IMR-90 (cell line): Measurements from ENCODE around the gene SERPINB10.

Experiments used
- BHLHE40 ChIP-seq: fragments of 150-350 bp; IDR thresholded peaks from 2 replicates; pipeline ENCODE4 v1.6.1; 2016; ENCODE audit warnings: mild to moderate bottlenecking, low read depth, low read length
- CEBPB ChIP-seq: IDR thresholded peaks from 2 replicates; pipeline ENCODE4 v1.6.1; 2012; ENCODE audit warnings: low read depth, low read length, improper control_type of control experiment
- ELK1 ChIP-seq: fragments of 150-350 bp; IDR thresholded peaks from 2 replicates; pipeline ENCODE4 v1.6.1; 2016; ENCODE audit warnings: low read depth, mild to moderate bottlenecking, low read length, moderate library complexity, borderline replicate concordance
- FOS ChIP-seq: fragments of 150-350 bp; IDR thresholded peaks from 2 replicates; pipeline ENCODE4 v1.6.1; 2016; ENCODE audit warnings: low read depth, low read length
- MAFK ChIP-seq: IDR thresholded peaks from 2 replicates; pipeline ENCODE4 v1.6.1; 2012; ENCODE audit warnings: low read depth, low read length, improper control_type of control experiment
- MXI1 ChIP-seq: IDR thresholded peaks from 2 replicates; pipeline ENCODE4 v1.6.1; 2012; ENCODE audit warnings: low read depth, mild to moderate bottlenecking, low read length, moderate library complexity, borderline replicate concordance
- POLR2A ChIP-seq: IDR thresholded peaks from 2 replicates; pipeline ENCODE4 v1.6.1; 2012; ENCODE audit warnings: mild to moderate bottlenecking, low read depth, low read length
- RAD21 ChIP-seq: IDR thresholded peaks from 2 replicates; pipeline ENCODE4 v1.6.1; 2012; ENCODE audit warnings: low read length, improper control_type of control experiment
- RCOR1 ChIP-seq: IDR thresholded peaks from 2 replicates; pipeline ENCODE4 v1.6.1; 2012; ENCODE audit warnings: mild to moderate bottlenecking, low read length, improper control_type of control experiment; ENCODE audit not compliant: insufficient replicate concordance
- RFX5 ChIP-seq: IDR thresholded peaks from 2 replicates; pipeline ENCODE4 v1.8.0; 2012; ENCODE audit warnings: low read depth, mild to moderate bottlenecking, low read length, moderate library complexity
- SMC3 ChIP-seq: fragments of 150-350 bp; IDR thresholded peaks from 2 replicates; pipeline ENCODE4 v1.6.1; 2016; ENCODE audit warnings: low read depth, mild to moderate bottlenecking, antibody characterized with exemption, low read length, moderate library complexity
- USF2 ChIP-seq: fragments of 150-350 bp; IDR thresholded peaks from 2 replicates; pipeline ENCODE4 v1.6.1; 2017; ENCODE audit warnings: mild to moderate bottlenecking, antibody characterized with exemption, low read length, low read depth
- TF ChIP-seq, protein P1 (sequence below): conservative IDR thresholded peaks from 2 replicates; pipeline ENCODE4 v1.5.1; 2012; ENCODE audit warnings: mild to moderate bottlenecking, low read depth, low read length, improper control_type of control experiment

DNA sequence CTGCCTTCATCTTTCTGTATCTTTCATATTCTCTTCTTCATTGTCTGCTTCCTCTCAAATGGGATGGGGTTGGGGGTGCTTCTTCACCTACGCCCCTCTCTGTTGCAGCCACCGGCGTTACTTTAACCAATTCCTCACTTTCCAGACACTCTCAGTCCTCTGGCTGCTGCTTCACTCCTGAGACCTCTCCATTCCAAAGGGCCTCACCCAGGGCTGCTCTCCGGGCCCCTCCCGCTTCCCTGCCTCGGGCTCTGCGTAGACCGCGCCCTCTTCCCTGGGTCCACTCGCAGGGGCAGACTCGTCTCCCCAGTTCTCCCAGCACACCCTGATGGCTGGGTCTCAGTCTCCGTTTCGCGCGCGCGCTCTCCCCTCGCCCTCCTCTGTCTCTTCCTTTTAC is 63.0 kb downstream of the SERPINB10 start:
- TF ChIP-seq, protein P1, sequence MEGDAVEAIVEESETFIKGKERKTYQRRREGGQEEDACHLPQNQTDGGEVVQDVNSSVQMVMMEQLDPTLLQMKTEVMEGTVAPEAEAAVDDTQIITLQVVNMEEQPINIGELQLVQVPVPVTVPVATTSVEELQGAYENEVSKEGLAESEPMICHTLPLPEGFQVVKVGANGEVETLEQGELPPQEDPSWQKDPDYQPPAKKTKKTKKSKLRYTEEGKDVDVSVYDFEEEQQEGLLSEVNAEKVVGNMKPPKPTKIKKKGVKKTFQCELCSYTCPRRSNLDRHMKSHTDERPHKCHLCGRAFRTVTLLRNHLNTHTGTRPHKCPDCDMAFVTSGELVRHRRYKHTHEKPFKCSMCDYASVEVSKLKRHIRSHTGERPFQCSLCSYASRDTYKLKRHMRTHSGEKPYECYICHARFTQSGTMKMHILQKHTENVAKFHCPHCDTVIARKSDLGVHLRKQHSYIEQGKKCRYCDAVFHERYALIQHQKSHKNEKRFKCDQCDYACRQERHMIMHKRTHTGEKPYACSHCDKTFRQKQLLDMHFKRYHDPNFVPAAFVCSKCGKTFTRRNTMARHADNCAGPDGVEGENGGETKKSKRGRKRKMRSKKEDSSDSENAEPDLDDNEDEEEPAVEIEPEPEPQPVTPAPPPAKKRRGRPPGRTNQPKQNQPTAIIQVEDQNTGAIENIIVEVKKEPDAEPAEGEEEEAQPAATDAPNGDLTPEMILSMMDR, result no peak
- TF ChIP-seq RCOR1 (no peak), RFX5 (no peak), POLR2A (no peak; the same call in 1 of the 2 replicates), RAD21 (no peak), USF2 (no peak), SMC3 (no peak), BHLHE40 (no peak), FOS (no peak), MXI1 (no peak), CEBPB (no peak), ELK1 (no peak), MAFK (no peak)
